GM18505 (cell line): ENCODE data around the gene CHTF18.

ENCODE experiments used
- ATAC-seq: cut with Tn5 transposase; IDR thresholded peaks from one replicate; pipeline ENCODE4 v1.9.1; 2021; ENCODE audit not compliant: unreplicated experiment
- POLR2A ChIP-seq: IDR thresholded peaks from 4 replicates; pipeline ENCODE4 v1.6.1; 2011; ENCODE audit warnings: borderline replicate concordance; ENCODE audit not compliant: insufficient read depth, insufficient read length; ENCODE audit errors: extremely low read depth

CHTF18 gene

DNA sequence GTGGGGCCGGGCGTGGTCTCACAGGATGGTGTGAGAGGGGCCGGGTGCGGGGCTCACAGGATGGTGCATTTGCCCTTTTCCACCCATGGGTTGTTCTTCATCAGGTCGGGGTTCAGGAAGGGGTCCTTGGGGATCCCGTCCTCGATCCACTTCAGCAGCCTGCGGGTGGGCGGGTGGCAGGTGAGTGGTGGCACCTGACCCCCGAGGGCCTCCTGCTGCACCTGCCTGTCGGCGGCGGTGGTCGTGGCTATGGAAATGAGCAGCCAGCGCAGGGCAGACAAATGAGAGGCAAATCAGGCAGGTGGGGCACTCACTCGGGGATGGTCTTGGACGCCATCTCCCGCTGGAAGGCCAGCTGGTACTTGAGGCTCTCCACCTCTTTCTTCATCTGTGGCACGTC lies 10.2 kb downstream of the CHTF18 start:
- TF ChIP-seq POLR2A, result no peak
- ATAC-seq, result no peak

DNA sequence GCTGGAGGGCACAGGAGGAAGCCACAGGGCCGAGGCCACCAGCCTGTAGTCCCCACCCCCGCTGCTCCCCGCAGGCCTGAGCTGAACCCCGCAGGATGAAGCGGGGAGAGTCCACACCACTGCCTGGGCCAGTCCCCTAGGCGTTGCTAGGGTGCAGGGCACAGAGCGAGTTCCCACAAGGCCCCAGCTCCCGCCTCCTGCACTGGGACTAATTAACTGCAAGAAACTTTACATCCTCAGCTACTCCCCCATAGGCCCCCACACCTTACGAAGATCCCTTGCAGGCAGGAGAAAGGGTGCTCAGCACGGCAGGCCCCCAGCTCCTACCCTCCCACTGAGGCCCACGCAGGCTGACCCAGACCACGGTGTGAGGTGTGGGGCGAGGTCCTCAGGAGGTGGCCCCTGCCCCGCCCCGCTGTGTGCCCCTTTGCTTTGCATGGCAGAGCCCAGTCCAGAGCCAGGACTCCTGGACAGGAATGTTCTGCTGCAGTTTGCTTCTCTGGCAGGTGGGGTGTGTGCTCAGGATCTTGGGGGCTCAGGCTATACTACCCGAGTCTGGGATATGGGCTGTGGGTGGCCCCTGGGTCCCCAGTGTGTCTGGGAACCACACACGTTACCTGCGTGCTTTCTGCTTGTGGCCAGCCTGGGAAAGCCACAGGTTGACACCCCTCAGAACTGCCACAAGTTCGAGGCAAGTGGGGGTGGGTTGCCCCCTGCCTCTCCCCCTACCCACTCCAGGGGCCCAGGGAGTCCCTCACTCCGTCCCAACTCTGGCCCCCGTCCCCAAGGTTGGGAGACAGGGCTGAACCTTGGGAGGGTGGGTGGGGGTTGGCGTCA lies 10.9 kb downstream of the CHTF18 start:
- ATAC-seq, result no peak

DNA sequence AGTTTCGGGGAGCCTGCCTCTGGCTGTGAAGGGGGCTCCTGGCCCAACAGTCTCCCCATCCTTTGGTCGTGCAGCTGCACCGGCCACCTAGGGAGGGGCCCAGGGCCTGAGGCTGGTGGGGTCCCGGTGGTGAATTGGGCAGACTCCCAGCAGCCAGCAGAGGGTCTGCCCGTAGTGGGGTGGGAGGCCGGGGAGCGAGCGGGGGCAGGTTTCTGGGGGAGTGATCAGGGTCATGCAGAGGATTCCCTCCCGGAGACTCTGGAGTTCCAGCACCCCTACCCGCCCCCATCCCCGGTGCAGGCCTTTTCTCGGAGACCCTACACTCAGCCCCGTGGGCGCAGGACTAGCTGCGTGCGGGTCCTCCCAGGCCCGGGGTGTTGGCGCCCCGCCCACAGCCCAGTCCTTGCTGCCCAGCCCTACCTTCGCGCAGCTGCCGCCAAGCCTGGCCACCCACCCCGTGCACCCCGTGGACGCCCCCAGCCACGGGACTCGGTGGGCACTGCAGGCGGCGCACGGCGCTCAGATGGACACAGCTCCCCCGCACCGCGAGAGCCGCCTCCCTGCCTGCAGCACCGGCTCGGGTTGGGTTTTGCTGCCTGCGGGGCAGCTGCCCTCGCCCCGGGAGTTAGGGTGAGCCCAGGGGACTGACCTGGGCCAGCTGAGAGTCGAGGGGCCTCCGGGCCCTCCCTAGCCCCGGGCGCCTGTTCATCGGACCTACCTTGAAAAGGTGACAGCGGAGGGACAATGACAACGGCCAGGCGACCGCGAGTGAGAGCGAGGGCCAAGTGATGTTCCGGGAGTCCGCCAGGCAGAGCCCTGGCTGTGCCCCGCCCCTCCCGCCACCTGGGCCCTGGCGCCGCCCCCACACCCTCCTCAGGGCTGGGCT lies 11.8 kb downstream of the CHTF18 start, which contains the start of gene GNG13:
TSS of gene GNG13 (minus strand) at position 787 of the 886 bp plus-strand sequence. CDS start 1,657 bp downstream, outside the sequence.
- no peak for ATAC-seq
- no peak for TF ChIP-seq POLR2A

More for the DNA sequence above, 10.9 kb downstream of the CHTF18 start:
- no peak for TF ChIP-seq POLR2A

DNA sequence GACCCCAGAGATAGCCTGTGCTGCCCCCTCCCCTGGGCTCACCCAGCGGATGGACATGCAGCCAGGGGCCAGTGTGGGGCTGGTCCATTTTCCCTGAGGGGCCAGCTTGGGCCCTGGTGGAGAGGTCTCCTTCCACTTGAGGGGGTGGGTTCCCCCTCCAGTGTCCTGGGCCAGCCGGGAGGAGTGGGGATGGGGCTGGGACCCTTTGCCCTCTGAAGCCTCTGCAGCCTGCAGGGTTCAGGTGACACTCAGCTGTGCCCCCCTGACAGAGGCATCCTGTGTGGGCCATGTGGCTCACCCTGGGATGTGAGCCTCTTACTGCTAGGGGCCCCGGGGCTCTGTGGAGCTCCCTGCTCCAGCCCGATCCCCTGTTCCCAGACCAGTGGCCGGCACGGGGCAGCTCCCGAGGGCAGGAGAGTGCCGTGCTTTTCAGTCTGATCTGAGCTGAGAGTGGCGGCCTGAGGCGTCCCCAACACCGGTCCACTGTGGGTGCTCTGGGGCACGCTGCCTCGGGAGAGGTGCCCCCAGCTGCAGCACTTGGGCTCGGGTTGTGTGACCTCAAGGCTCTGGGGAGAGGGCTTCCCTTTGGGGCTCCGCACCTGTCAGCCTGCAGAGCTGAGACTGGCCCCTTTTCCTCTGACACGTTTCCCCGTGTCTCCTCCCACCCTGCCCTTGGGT lies 12.6 kb downstream of the CHTF18 start:
- no peak for TF ChIP-seq POLR2A
- ATAC-seq, result no peak

DNA sequence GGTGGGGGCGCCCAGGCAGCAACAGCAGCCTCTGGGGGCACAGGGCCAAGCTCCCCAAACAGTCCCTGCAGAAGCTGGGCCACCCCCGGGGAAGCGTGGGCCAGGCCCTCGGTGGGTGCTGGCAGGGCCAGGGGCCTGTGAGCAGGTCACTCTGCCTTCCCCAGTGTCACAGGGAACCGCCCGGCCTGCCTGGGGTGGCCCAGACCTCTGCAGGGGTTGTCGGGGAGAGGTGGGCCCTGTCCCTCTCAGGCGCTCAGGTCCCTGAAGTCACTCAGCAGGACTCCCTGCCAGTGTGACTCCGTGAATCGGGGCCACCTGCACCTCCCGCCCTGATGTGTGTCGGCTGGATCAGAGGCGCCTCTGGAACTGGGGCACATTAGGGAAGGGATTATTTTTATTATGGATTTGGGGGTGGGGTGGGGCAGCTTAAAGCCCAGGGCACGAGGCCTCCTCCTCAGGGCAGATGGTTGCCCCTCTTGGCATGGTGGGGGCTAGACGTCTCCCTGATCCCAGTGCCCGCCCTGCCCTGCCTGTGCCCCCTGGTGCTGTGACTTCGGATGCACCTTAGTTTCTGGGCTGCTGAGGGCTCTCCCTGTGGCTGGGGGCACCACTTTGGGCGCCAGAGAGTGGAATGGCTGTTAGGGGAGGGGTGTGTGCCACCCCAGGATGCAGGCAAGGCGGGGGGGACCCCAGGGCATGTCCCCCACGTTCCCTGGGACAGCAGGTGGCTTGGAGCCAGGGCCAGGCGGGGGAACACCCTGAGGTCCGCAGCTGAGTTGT lies 13.4 kb downstream of the CHTF18 start:
- ATAC-seq, result no peak
- no peak for TF ChIP-seq POLR2A

DNA sequence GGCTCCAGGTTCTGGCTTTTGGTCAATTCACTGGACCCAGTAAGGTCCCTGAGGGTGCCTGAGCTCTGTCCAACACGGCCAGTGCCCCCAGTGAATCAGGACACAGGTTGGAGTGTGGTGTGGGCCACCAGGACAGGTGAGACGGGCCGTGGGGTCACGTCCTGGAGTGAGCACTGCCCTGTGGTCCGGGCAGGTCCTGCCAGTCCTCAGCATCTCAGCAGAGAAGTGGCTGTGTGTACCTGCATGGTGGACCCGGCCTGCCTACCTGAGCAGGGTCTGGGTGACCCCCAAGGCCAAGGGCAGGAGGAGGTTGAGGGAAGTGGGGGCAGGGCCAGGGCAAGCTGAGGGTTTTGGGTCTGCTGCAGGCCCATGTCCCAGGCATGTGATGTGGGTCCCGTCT lies 14.0 kb downstream of the CHTF18 start:
- no peak for TF ChIP-seq POLR2A
- ATAC-seq, result no peak

DNA sequence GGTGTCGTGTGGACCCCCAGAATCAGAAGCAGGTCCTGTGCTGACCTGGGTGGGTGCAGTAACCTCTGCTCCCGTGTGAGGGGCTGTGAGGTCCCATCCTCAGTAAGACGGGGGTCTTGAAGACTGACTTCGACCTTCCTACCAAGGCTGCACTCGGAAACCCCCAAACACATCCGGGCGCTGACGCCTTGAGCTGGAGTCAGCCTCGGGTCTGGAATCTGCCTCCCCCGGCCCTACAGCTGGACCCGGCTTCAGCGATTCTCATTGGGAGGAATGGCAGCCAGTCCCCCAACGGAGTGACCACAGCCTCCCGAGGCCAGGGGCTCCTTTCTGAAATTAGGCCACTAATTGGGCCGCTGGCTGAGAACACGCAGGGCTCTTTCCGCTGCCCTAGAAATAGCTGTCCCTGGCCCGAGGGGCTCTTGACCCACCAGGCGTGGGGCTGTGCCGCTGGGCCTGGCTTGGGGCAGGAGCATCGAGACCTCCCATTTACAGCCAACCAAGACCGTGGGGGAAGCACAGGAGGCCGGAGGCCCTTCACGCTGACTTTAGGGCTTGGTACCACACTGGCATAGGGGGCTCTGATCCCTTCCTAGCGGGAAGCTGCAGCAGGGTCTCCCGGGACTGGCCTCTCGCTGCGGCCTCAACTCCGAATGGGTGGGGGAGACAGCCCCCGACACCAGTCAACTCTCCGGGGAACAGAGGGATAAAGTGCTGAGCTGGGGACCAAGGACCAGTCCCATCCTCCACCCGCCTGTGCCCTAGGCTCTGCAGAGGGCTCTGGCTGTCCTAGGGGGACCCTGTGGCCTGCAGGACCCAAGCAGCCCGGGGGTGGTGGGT lies 14.7 kb downstream of the CHTF18 start:
- no peak for ATAC-seq
- no peak for TF ChIP-seq POLR2A

DNA sequence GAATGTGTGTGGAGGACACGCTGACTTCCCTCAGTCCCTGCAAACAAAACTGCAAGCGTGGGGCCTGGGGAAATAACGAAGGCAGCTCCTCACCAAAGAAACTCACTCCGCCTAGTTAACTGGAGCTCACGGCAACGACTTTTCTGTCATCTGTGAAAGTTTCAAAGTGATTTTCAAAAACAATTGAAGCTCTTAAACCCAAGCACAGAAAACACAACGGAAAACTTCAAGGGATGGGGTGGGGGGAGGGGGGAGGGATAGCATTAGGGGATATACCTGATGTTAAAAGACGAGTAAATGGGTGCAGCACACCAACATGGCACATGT lies 15.3 kb downstream of the CHTF18 start:
- ATAC-seq, result no peak
- no peak for TF ChIP-seq POLR2A

DNA sequence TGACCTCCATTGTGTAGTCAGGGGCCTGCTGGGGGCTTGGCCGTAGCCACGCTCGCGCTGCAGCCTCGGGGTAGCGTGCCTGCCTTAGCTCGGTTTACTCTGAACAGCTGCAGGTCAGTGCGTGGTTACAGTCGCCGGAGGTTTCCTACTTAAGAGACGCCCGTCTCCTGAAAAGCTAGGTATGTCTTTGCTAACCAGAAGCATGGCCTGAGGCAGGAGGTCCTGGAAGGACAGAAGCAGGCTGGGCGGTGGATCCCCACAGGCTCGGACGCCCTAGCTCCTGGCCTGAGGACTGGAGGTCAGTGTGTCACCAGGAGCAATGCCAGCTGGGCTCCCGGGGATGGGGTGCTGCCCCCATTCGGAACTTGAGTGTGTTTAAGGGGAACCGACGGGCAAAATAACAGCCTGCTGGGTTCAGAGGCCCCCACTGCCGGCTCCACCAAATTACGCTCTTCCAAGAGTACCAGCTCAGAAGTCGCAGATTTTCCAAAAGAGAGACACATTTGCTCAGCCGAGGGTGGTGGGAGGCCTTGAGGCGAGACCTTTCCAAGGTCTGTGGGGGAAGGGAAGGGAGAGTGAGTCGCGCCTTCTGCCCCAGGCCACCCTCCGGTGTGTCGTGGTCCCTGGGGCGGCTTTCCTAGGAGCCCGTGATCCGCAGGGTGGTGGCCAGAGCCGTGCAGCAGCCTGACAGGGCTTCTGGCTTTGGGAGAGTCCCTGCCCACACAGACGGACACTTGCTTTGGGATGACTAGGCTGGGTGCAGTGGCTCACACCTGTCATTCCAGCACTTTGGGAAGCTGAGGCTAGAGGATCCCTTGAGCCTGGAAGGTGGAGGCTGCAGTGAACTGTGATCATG lies 16.0 kb downstream of the CHTF18 start:
- TF ChIP-seq POLR2A, result no peak
- ATAC-seq, result no peak

DNA sequence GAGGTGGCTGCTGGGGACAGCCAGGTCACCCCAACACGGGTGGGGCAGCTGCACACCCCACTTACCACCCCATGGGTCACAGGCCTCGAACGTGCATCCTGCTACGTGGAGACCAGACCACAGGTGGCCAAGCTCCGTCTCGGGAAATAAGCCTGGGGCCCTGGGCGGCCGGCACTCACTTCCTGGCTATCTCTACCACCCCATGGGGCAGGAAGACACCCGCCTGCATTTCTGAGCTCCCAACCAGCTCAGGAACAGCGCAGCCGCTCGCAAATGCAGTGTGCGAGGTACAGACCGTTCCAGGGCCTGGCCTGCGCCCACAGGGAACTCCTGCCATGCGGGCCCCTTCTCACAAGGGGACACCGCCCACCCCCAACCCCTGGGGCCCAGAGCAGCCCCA lies 17.1 kb downstream of the CHTF18 start:
- no peak for ATAC-seq

More for the DNA sequence above, 17.1 kb downstream of the CHTF18 start:
- no peak for TF ChIP-seq POLR2A
